ENCODE data around the gene PPP1R9B. TPM values are rescaled to one million over a fixed set of nuclear protein-coding genes. Genes with fewer than 3 reads are reported as not detected.

The PPP1R9B gene
- total RNA-seq, 1 experiment from 2014 or later = 61.3 TPM

DNA sequence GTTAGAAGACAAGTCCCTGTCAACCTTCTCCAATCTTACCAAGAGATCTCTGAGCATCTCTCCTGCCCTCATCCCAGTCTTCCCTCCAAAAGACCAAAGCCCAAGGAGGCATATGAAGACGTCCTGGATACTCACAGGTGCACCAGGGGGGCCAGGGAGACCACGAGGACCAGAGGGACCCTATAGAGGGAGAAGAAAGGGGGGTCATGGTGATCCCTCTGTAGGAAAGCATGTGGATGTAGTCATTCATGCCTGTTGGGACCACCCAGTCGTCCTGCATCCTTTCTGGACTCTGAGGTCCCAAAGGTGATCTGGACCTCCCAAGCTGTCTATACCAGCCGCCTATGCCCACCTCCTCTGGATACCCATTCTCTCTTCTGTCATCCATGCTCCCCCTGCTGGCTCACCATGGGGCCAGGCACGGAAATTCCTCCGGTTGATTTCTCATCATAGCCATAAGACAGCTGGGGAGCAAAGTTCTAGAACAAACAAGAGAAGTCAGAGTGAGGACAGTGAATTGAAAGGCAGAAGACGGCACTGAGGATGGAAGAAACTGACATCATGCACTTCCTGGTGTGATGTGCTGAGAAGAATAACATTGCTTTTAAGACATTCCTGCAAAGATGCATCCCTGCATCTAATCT, 47.7 kb upstream of the PPP1R9B start:
- no peaks in the 10 kb centered on the region for H3K36me3 ChIP-seq (ENCODE audit: insufficient read depth, low read length, poor library complexity, severe bottlenecking)
- POLR2A ChIA-PET (ENCODE audit: low non-redundant PET) = no interaction called here
- no peaks in the 10 kb centered on the region for H3K9me3 ChIP-seq (ENCODE audit: low read depth, low read length, poor library complexity, severe bottlenecking)
- DNase-seq (ENCODE audit: low spot score) = peak; percentile 82
- CTCF ChIA-PET = interaction anchor here (1.0 to 1.1 kb wide), 2 partner anchors 29 to 83 kb away, joined by 3 to 12 read pairs; no protein-coding TSS in a partner anchor
- peaks cover 27% of the 10 kb centered on the region for H3K4me1 ChIP-seq (ENCODE audit: insufficient read depth, low read length, poor library complexity, severe bottlenecking)
- peaks cover 19% of the 10 kb centered on the region for H3K27me3 ChIP-seq (replicated peaks; ENCODE audit: insufficient read depth, low read depth, low read length, poor library complexity)
- intact Hi-C loops (cut with micrococcal nuclease; ENCODE audit: unreplicated experiment) = loop anchor here (1.0 kb wide), 1 partner anchor 29 kb away; no protein-coding TSS in a partner anchor
- BruUV-seq (replicated peaks) = no TSS peak
- no peak overlapping the region for H3K27ac ChIP-seq (ENCODE audit: low read depth, low read length, poor library complexity, severe bottlenecking)
- TF ChIP-seq EZH2 (IDR thresholded peaks at IDR 0.05; ENCODE audit: borderline replicate concordance, low read depth, low read length, poor library complexity, severe bottlenecking) = no peak
- TF ChIP-seq, protein P1, sequence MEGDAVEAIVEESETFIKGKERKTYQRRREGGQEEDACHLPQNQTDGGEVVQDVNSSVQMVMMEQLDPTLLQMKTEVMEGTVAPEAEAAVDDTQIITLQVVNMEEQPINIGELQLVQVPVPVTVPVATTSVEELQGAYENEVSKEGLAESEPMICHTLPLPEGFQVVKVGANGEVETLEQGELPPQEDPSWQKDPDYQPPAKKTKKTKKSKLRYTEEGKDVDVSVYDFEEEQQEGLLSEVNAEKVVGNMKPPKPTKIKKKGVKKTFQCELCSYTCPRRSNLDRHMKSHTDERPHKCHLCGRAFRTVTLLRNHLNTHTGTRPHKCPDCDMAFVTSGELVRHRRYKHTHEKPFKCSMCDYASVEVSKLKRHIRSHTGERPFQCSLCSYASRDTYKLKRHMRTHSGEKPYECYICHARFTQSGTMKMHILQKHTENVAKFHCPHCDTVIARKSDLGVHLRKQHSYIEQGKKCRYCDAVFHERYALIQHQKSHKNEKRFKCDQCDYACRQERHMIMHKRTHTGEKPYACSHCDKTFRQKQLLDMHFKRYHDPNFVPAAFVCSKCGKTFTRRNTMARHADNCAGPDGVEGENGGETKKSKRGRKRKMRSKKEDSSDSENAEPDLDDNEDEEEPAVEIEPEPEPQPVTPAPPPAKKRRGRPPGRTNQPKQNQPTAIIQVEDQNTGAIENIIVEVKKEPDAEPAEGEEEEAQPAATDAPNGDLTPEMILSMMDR (conservative IDR thresholded peaks at IDR 0.05; ENCODE audit: low read depth, low read length) = peak; percentile 85
- no peak overlapping the region for H3K4me3 ChIP-seq (ENCODE audit: low read depth, low read length, poor library complexity, severe bottlenecking)

DNA sequence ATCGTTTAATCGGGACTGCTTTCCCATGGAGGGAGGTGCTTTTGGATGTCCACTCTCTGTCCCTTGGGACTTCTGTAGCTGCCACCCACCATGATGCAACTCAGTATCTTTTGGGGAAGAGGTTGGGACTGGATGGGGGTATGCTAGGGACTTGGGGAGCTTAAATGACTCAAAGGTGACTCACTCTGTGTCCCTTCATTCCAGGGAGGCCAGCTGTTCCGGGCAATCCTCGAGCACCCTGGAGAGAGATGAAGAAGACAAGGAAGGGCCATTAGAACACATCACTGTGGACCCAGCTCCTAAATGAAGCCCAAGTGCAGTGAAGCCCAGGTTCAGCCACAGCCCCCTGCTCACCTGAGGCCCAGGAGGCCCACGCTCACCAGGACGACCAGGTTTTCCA, 46.3 kb upstream of the PPP1R9B start:
- no peaks in the 10 kb centered on the region for H3K9me3 ChIP-seq (ENCODE audit: low read depth, low read length, poor library complexity, severe bottlenecking)
- ChIA-PET CTCF (interaction anchor here (1.2 kb wide), 1 partner anchor 27 kb away, joined by 3 read pairs; no protein-coding TSS in a partner anchor), POLR2A (ENCODE audit: low non-redundant PET) (no interaction called here)
- no peak overlapping the region for H3K27ac ChIP-seq (ENCODE audit: low read depth, low read length, poor library complexity, severe bottlenecking)
- no peak for DNase-seq (ENCODE audit: low spot score)
- H3K27me3 ChIP-seq (replicated peaks; ENCODE audit: insufficient read depth, low read depth, low read length, poor library complexity) = peaks cover 11% of the 10 kb centered on the region
- intact Hi-C loops (cut with micrococcal nuclease; ENCODE audit: unreplicated experiment) = no loop called here
- BruUV-seq (replicated peaks) = no TSS peak
- peaks cover 27% of the 10 kb centered on the region for H3K4me1 ChIP-seq (ENCODE audit: insufficient read depth, low read length, poor library complexity, severe bottlenecking)
- no peak for TF ChIP-seq EZH2 (IDR thresholded peaks at IDR 0.05; ENCODE audit: borderline replicate concordance, low read depth, low read length, poor library complexity, severe bottlenecking)
- TF ChIP-seq, protein P1 (conservative IDR thresholded peaks at IDR 0.05; ENCODE audit: low read depth, low read length) = no peak
- no peak overlapping the region for H3K4me3 ChIP-seq (ENCODE audit: low read depth, low read length, poor library complexity, severe bottlenecking)
- H3K36me3 ChIP-seq (ENCODE audit: insufficient read depth, low read length, poor library complexity, severe bottlenecking) = no peaks in the 10 kb centered on the region

DNA sequence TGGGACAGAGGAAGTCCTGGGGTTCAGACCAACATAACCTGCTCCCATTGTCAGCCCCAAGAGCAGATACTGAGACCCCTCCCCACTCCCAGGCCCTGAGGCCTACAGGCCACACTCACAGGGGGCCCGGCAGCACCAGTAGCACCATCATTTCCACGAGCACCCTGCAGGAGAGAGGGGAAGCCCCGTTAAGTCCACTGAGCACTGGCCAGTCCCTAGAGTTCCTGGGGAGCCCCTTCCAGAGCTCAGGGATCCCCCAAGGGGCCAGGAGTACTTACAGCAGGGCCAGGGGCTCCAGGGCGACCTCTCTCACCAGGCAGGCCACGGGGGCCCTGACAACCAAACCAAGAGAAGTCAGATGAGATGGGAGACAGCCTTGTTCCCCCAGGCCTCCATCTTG, 45.6 kb upstream of the PPP1R9B start:
- intact Hi-C loops (cut with micrococcal nuclease; ENCODE audit: unreplicated experiment) = no loop called here
- DNase-seq (ENCODE audit: low spot score) = no peak
- no TSS peak for BruUV-seq (replicated peaks)
- CTCF ChIA-PET = interaction anchor here (1.2 kb wide), 1 partner anchor 26 kb away, joined by 3 read pairs; no protein-coding TSS in a partner anchor
- POLR2A ChIA-PET (ENCODE audit: low non-redundant PET) = no interaction called here
- Histone ChIP-seq H3K36me3 (ENCODE audit: insufficient read depth, low read length, poor library complexity, severe bottlenecking) (no peaks in the 10 kb centered on the region), H3K9me3 (ENCODE audit: low read depth, low read length, poor library complexity, severe bottlenecking) (no peaks in the 10 kb centered on the region), H3K4me1 (ENCODE audit: insufficient read depth, low read length, poor library complexity, severe bottlenecking) (peaks cover 23% of the 10 kb centered on the region), H3K4me3 (ENCODE audit: low read depth, low read length, poor library complexity, severe bottlenecking) (no peak overlapping the region), H3K27me3 (replicated peaks; ENCODE audit: insufficient read depth, low read depth, low read length, poor library complexity) (peaks cover 3% of the 10 kb centered on the region), H3K27ac (ENCODE audit: low read depth, low read length, poor library complexity, severe bottlenecking) (no peak overlapping the region)
- TF ChIP-seq, protein P1 (conservative IDR thresholded peaks at IDR 0.05; ENCODE audit: low read depth, low read length) = no peak
- TF ChIP-seq EZH2 (IDR thresholded peaks at IDR 0.05; ENCODE audit: borderline replicate concordance, low read depth, low read length, poor library complexity, severe bottlenecking) = no peak
